Activated CD8-positive, alpha-beta T cell treated with anti-CD3 and anti-CD28 coated beads for 36 hours (primary cell): Measurements from ENCODE around the gene CD44. TPM values are rescaled to one million over a fixed set of nuclear protein-coding genes. Genes with fewer than 3 reads are reported as not detected.
A peak's percentile ranks its signal among the peaks of the same experiment; 100 is the strongest.
"Not testable (repeated sequence)": the region's sequence is repeated elsewhere in the genome, so short reads cannot be mapped to it uniquely, and the experiment has no call there.

Experiments used
- ATAC-seq: fragments of 200-7000 bp; cut with Tn5 transposase; one replicate; pipeline ENCODE4 v1.10.0; 2021; ENCODE audit warnings: mild to moderate bottlenecking, moderate library complexity
- CTCF ChIA-PET: fragments of 350-600 bp; sonication (Branson Sonifier 250); formaldehyde crosslinking; loops from one replicate; lab custom pipeline; 2021; ENCODE audit warnings: antibody characterized with exemption; lab: Charles Lee
- POLR2A ChIA-PET: fragments of 350-600 bp; sonication (Branson Sonifier 250); formaldehyde crosslinking; loops from one replicate; lab custom pipeline; 2021; ENCODE audit warnings: antibody characterized with exemption; lab: Charles Lee
- DNase-seq: peaks from one replicate; pipeline ENCODE4 v3.0.0-alpha.2; 2020
- H3K27ac Mint-ChIP-seq: one replicate; pipeline ENCODE4 v1.8.0; 2021; ENCODE audit warnings: mild to moderate bottlenecking, mixed read lengths
- H3K27me3 Mint-ChIP-seq: one replicate; pipeline ENCODE4 v1.8.0; 2021; ENCODE audit warnings: mixed read lengths
- H3K36me3 Mint-ChIP-seq: one replicate; pipeline ENCODE4 v1.8.0; 2021; ENCODE audit warnings: low read depth, mixed read lengths
- H3K4me1 Mint-ChIP-seq: one replicate; pipeline ENCODE4 v1.8.0; 2021; ENCODE audit warnings: low read depth, mixed read lengths
- H3K4me3 Mint-ChIP-seq: one replicate; pipeline ENCODE4 v1.8.0; 2021; ENCODE audit warnings: mild to moderate bottlenecking, moderate library complexity, mixed read lengths
- H3K9me3 Mint-ChIP-seq: one replicate; pipeline ENCODE4 v1.8.0; 2021; ENCODE audit warnings: mixed read lengths
- CTCF ChIP-seq: fragments of 200-600 bp; IDR thresholded peaks from one replicate; pipeline ENCODE4 v1.8.0; 2022; ENCODE audit warnings: antibody characterized with exemption, mild to moderate bottlenecking
- intact Hi-C: fragments of 100-400 bp; cut with micrococcal nuclease; formaldehyde crosslinking; loops from one replicate; pipeline ENCODE4 v1.10.0; 2022
- total RNA-seq, 2 experiments: library from RNA; stranded (reverse); gene quantifications; one replicate each; pipeline ENCODE4 v1.2.3, GENCODE V29; 2021

The CD44 gene
- 100 to 1,000 TPM; 363 to 373 TPM for total RNA-seq

DNA sequence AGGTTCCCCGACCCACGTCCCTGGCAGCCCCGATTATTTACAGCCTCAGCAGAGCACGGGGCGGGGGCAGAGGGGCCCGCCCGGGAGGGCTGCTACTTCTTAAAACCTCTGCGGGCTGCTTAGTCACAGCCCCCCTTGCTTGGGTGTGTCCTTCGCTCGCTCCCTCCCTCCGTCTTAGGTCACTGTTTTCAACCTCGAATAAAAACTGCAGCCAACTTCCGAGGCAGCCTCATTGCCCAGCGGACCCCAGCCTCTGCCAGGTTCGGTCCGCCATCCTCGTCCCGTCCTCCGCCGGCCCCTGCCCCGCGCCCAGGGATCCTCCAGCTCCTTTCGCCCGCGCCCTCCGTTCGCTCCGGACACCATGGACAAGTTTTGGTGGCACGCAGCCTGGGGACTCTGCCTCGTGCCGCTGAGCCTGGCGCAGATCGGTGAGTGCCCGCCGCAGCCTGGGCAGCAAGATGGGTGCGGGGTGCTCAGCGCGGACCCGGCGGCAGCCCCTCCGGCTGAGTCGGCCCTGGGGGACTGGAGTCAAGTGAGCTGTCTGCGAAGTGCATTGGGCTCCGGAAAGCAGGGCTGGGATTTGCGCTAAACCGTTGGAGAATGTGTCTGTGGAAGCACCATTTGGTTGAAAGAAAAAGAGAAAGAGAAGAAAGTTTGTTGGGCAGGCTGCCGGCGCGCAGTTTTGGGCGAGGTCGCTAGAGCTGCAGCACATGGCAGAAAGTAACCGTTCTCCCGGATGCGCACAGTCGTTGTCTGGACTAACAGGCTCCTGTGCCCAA is at the start of gene CD44:
Gene CD44, plus strand, starts transcription at position 229 of the 779 bp plus-strand sequence. Its CDS starts 133 bp downstream, at position 362.
- TF ChIP-seq CTCF, result no peak
- ATAC-seq (peak; percentile 81), DNase-seq (peak; percentile 89)
- peak within 1 kb of the TSS; percentile 93 for H3K4me3 Mint-ChIP-seq
- peaks cover 47% of the 10 kb centered on the region for H3K4me1 Mint-ChIP-seq
- intact Hi-C loops, result no loop called here
- ChIA-PET CTCF (interaction anchor here (0.8 to 2.1 kb wide), 9 partner anchors 10 to 142 kb away, joined by 3 to 8 read pairs (median 4); no protein-coding TSS in a partner anchor), POLR2A (interaction anchor here (0.6 to 5.0 kb wide), 34 partner anchors 9 to 701 kb away, joined by 3 to 69 read pairs (median 5); no protein-coding TSS in a partner anchor)
- H3K27ac Mint-ChIP-seq, result peak within 1 kb of the TSS; percentile 95
- peaks cover 41% of the 10 kb centered on the region for H3K36me3 Mint-ChIP-seq
- no peaks in the 10 kb centered on the region for H3K27me3 Mint-ChIP-seq
- H3K9me3 Mint-ChIP-seq, result no peaks in the 10 kb centered on the region

DNA sequence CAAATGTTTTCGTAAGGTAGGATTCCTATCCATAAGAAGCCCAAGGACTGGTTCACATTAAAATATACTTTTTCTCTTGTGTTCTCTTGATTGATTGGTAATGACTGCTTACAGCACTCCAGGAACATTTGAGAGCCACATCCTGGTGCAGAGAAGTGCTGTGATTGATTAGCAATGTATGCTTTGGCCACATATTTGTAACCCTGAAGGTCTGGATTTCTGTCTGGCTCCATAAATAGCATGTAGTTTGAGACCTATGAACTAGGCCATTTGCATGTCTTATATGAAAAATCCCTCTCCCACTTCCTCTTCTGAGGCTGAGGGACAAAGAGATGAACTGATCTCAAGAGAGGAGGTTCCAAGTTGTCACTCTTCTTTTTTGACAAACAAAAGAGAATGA is 49.3 kb upstream of the CD44 start:
- TF ChIP-seq CTCF, result no peak
- no peak overlapping the region for H3K4me3 Mint-ChIP-seq
- no peaks in the 10 kb centered on the region for H3K9me3 Mint-ChIP-seq
- CTCF ChIA-PET, result interaction anchor here (0.6 kb wide), 1 partner anchor 34 kb away, joined by 3 read pairs; no protein-coding TSS in a partner anchor
- ATAC-seq, result no peak
- H3K4me1 Mint-ChIP-seq, result peaks cover 37% of the 10 kb centered on the region
- no peak for DNase-seq
- H3K27me3 Mint-ChIP-seq, result no peaks in the 10 kb centered on the region
- H3K36me3 Mint-ChIP-seq, result no peaks in the 10 kb centered on the region
- H3K27ac Mint-ChIP-seq, result no peak overlapping the region
- POLR2A ChIA-PET, result interaction anchor here (1.8 kb wide), 1 partner anchor 49 kb away, joined by 7 read pairs; the partner anchor contains the start of gene CD44
- intact Hi-C loops, result no loop called here

GRCh38 chr11:35090125-35090524 is 48.8 kb upstream of the CD44 start:
- Mint-ChIP-seq H3K27ac (no peak overlapping the region), H3K27me3 (no peaks in the 10 kb centered on the region), H3K4me1 (peaks cover 34% of the 10 kb centered on the region), H3K36me3 (no peaks in the 10 kb centered on the region), H3K4me3 (no peak overlapping the region), H3K9me3 (peaks cover 4% of the 10 kb centered on the region)
- intact Hi-C loops, result no loop called here
- no peak for TF ChIP-seq CTCF
- ChIA-PET POLR2A (no interaction called here), CTCF (no interaction called here)
- DNase-seq (no peak), ATAC-seq (no peak)

GRCh38 chr11:35090991-35091390 is 48.0 kb upstream of the CD44 start:
- H3K27ac Mint-ChIP-seq, DNase-seq, H3K4me3 Mint-ChIP-seq, ATAC-seq, POLR2A ChIA-PET, H3K9me3 Mint-ChIP-seq, intact Hi-C loops, H3K36me3 Mint-ChIP-seq, H3K27me3 Mint-ChIP-seq: not testable (repeated sequence)
- H3K4me1 Mint-ChIP-seq, result peaks cover 38% of the 10 kb centered on the region
- CTCF ChIA-PET, result interaction anchor here (1.3 kb wide), 1 partner anchor 95 kb away, joined by 3 read pairs; no protein-coding TSS in a partner anchor

DNA sequence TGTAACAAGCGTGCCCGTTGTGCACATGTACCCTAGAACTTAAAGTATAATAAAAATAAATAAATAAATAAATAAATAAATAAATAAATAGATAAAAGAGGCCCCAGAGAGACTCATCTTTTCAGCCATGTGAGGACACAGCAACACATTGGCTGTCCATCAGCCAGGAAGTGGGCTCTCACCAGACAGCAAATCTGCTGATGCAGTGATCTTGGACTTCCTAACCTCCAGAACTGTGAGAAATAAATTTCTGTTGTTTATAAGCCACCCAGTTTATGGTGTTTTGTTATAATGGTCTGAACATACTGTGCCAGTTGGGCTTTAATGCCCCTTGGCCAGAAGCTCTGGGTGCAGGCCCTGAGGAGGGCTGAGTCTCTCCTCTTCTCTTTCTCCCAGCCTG is 42.2 kb upstream of the CD44 start:
- intact Hi-C loops, result no loop called here
- ATAC-seq (no peak), DNase-seq (no peak)
- Mint-ChIP-seq H3K9me3 (peaks cover 5% of the 10 kb centered on the region), H3K4me1 (peaks cover 18% of the 10 kb centered on the region), H3K4me3 (no peak overlapping the region), H3K36me3 (no peaks in the 10 kb centered on the region), H3K27ac (no peak overlapping the region), H3K27me3 (no peaks in the 10 kb centered on the region)
- CTCF ChIA-PET, result no interaction called here
- POLR2A ChIA-PET, result no interaction called here
- TF ChIP-seq CTCF, result no peak
